ENCODE results near the gene DAPK1.

Gene DAPK1

GRCh38 chr9:87594662-87595061 lies 97.0 kb downstream of the DAPK1 start:
- DNase-seq (ENCODE audit: low spot score): no peak

GRCh38 chr9:87595610-87596009 lies 97.9 kb downstream of the DAPK1 start:
- no peak for DNase-seq (ENCODE audit: low spot score)

GRCh38 chr9:87596862-87597261 lies 99.2 kb downstream of the DAPK1 start:
- no peak for DNase-seq (ENCODE audit: low spot score)

GRCh38 chr9:87597710-87598443 lies 100.2 kb downstream of the DAPK1 start:
- DNase-seq (ENCODE audit: low spot score): no peak

GRCh38 chr9:87599901-87600610 lies 102.4 kb downstream of the DAPK1 start:
- no peak for DNase-seq (ENCODE audit: low spot score)

GRCh38 chr9:87601176-87601575 lies 103.5 kb downstream of the DAPK1 start:
- no peak for DNase-seq (ENCODE audit: low spot score)

- DNase-seq (ENCODE audit: low spot score): no peak
Measured at GRCh38 chr9:87601595-87601994, 103.9 kb downstream of the DAPK1 start.

- DNase-seq (ENCODE audit: low spot score): no peak
Measured at GRCh38 chr9:87602933-87603643, 105.4 kb downstream of the DAPK1 start.

GRCh38 chr9:87603854-87604490 lies 106.3 kb downstream of the DAPK1 start:
- no peak for DNase-seq (ENCODE audit: low spot score)

- no peak for DNase-seq (ENCODE audit: low spot score)
Measured at GRCh38 chr9:87604886-87605588, 107.4 kb downstream of the DAPK1 start.

- no peak for DNase-seq (ENCODE audit: low spot score)
Measured at GRCh38 chr9:87605676-87606075, 108.0 kb downstream of the DAPK1 start.

GRCh38 chr9:87606841-87607521 lies 109.3 kb downstream of the DAPK1 start:
- no peak for DNase-seq (ENCODE audit: low spot score)

- DNase-seq (ENCODE audit: low spot score): no peak
Measured at GRCh38 chr9:87607859-87608258, 110.2 kb downstream of the DAPK1 start.

GRCh38 chr9:87609002-87609401 lies 111.3 kb downstream of the DAPK1 start:
- DNase-seq (ENCODE audit: low spot score): no peak

GRCh38 chr9:87609486-87609885 lies 111.8 kb downstream of the DAPK1 start:
- no peak for DNase-seq (ENCODE audit: low spot score)

GRCh38 chr9:87610200-87611155 lies 112.8 kb downstream of the DAPK1 start:
- DNase-seq (ENCODE audit: low spot score): no peak

- no peak for DNase-seq (ENCODE audit: low spot score)
Measured at GRCh38 chr9:87611776-87612175, 114.1 kb downstream of the DAPK1 start.

GRCh38 chr9:87612536-87612935 lies 114.9 kb downstream of the DAPK1 start:
- DNase-seq (ENCODE audit: low spot score): no peak

- no peak for DNase-seq (ENCODE audit: low spot score)
Measured at GRCh38 chr9:87613265-87614111, 115.8 kb downstream of the DAPK1 start.

Data from Ammon's horn (tissue), 1 donor.